ENCODE results near the gene BRAT1. TPM values are rescaled to one million over a fixed set of nuclear protein-coding genes. Genes with fewer than 3 reads are reported as not detected.
A peak's percentile ranks its signal among the peaks of the same experiment; 100 is the strongest.

The BRAT1 gene
- total RNA-seq, 2 experiments from 2014 or later: 24.1 to 24.5 TPM

GRCh38 chr7:2527505-2528467 is 27.5 kb downstream of the BRAT1 start:
- H3K36me3 ChIP-seq (ENCODE audit: insufficient read depth, low read length): peaks cover 61% of the 10 kb centered on the region
- H3K4me1 ChIP-seq (ENCODE audit: insufficient read depth, low read length): peaks cover 87% of the 10 kb centered on the region
- H3K27ac ChIP-seq (ENCODE audit: low read depth in 1 of 2, low read length in 2 of 2): peak overlapping the region in 1 of 2 donors; percentile 98
- POLR2A ChIA-PET: interaction anchor here (1.0 to 12.9 kb wide), 6 partner anchors 7 to 31 kb away, joined by 3 to 218 read pairs (median 6); partner anchors contain the start of gene IQCE
- no peak overlapping the region for H3K4me3 ChIP-seq (ENCODE audit: low read length)
- H3K27ac Mint-ChIP-seq: peak overlapping the region; percentile 98
- peak; percentile 19 for ATAC-seq (ENCODE audit: poor library complexity)
- H3K4me1 Mint-ChIP-seq (ENCODE audit: low read depth): peaks cover 60% of the 10 kb centered on the region
- peak overlapping the region; percentile 74 for H3K4me3 Mint-ChIP-seq
- H3K9me3 ChIP-seq (ENCODE audit: control insufficient read depth in 1 of 2, insufficient read depth in 1 of 2, low read length in 2 of 2): no peaks in the 10 kb centered on the region
- DNase-seq: peak in 9 of 14 experiments; percentile 43 to 81 (median 67)
- no peaks in the 10 kb centered on the region for H3K9me3 Mint-ChIP-seq
- H3K36me3 Mint-ChIP-seq (ENCODE audit: low read depth): peaks cover 49% of the 10 kb centered on the region
- H3K27me3 ChIP-seq (ENCODE audit: control insufficient read depth in 1 of 2, insufficient read depth in 2 of 2, low read length in 2 of 2): no peaks in the 10 kb centered on the region
- CTCF ChIA-PET: interaction anchor here (0.5 to 1.2 kb wide), 2 partner anchors 182 to 319 kb away, joined by 4 read pairs; no protein-coding TSS in a partner anchor
- intact Hi-C loops (cut with DNase I, micrococcal nuclease): loop anchor here (1.0 to 10.0 kb wide), 3 partner anchors 8 to 1293 kb away; partner anchors contain the start of genes BRAT1 (in 1 of the 2), LFNG (in 1 of the 2) and UNCX (in 1 of the 2)
- TF ChIP-seq CTCF (IDR thresholded peaks at IDR 0.05): no peak
- no peaks in the 10 kb centered on the region for H3K27me3 Mint-ChIP-seq

GRCh38 chr7:2526659-2527504 is 28.4 kb downstream of the BRAT1 start:
- no peak for DNase-seq
- H3K27ac Mint-ChIP-seq: peak overlapping the region; percentile 98
- TF ChIP-seq CTCF (IDR thresholded peaks at IDR 0.05): no peak
- Histone ChIP-seq H3K27ac (ENCODE audit: low read depth in 1 of 2, low read length in 2 of 2) (peak overlapping the region in 1 of 2 donors; percentile 44), H3K36me3 (ENCODE audit: insufficient read depth, low read length) (peaks cover 70% of the 10 kb centered on the region), H3K27me3 (ENCODE audit: control insufficient read depth in 1 of 2, insufficient read depth in 2 of 2, low read length in 2 of 2) (no peaks in the 10 kb centered on the region), H3K9me3 (ENCODE audit: control insufficient read depth in 1 of 2, insufficient read depth in 1 of 2, low read length in 2 of 2) (no peaks in the 10 kb centered on the region), H3K4me3 (ENCODE audit: low read length) (no peak overlapping the region), H3K4me1 (ENCODE audit: insufficient read depth, low read length) (peaks cover 94% of the 10 kb centered on the region)
- H3K27me3 Mint-ChIP-seq: no peaks in the 10 kb centered on the region
- CTCF ChIA-PET: interaction anchor here (0.5 kb wide), 1 partner anchor 320 kb away, joined by 4 read pairs; no protein-coding TSS in a partner anchor
- no peak for ATAC-seq (ENCODE audit: poor library complexity)
- no peaks in the 10 kb centered on the region for H3K9me3 Mint-ChIP-seq
- POLR2A ChIA-PET: interaction anchor here (1.1 to 12.9 kb wide), 3 partner anchors 8 to 45 kb away, joined by 3 to 218 read pairs (median 9); no protein-coding TSS in a partner anchor
- H3K4me3 Mint-ChIP-seq: peak overlapping the region; percentile 74
- peaks cover 69% of the 10 kb centered on the region for H3K4me1 Mint-ChIP-seq (ENCODE audit: low read depth)
- peaks cover 58% of the 10 kb centered on the region for H3K36me3 Mint-ChIP-seq (ENCODE audit: low read depth)
- intact Hi-C loops (cut with DNase I, micrococcal nuclease): loop anchor here in 1 of 2 experiments (10.0 kb wide), 1 partner anchor 1292 kb away; the partner anchor contains the start of gene UNCX

Measured in CD4-positive, alpha-beta T cell (primary cell).